ENCODE measurements around the gene ATAT1. TPM values are rescaled to one million over a fixed set of nuclear protein-coding genes. Genes with fewer than 3 reads are reported as not detected.

ATAT1 gene
- polyA plus RNA-seq, 4 donors, result 6.5 to 28.2 (median 11.6) TPM

GRCh38 chr6:30610065-30610464 lies 16.6 kb upstream of the ATAT1 start:
- H3K9me3 ChIP-seq (ENCODE audit: control insufficient read depth in 2 of 2, insufficient read depth in 1 of 2, low read depth in 1 of 2, low read length in 1 of 2), result no peaks in the 10 kb centered on the region
- DNase-seq (no peak), FAIRE-seq (no peak)
- peaks cover 0 to 14% (median 3%) of the 10 kb centered on the region in 3 donors for H3K4me1 ChIP-seq (ENCODE audit: control insufficient read depth in 3 of 3, insufficient read depth in 2 of 3, low read depth in 1 of 3, low read length in 2 of 3)
- H3K27ac ChIP-seq (ENCODE audit: low read depth in 1 of 3, low read length in 2 of 3), result no peak overlapping the region
- 69 to 77% (median 72%) methylated on average over 4 of the region's 4 CpGs for WGBS, 3 donors
- H3K4me3 ChIP-seq (ENCODE audit: low read depth in 1 of 3, low read length in 3 of 3), result no peak overlapping the region
- H3K27me3 ChIP-seq (ENCODE audit: control insufficient read depth in 3 of 3, insufficient read depth in 3 of 3, low read length in 3 of 3), result no peaks in the 10 kb centered on the region
- H3K36me3 ChIP-seq (ENCODE audit: control insufficient read depth in 3 of 3, insufficient read depth in 2 of 3, low read depth in 1 of 3, low read length in 3 of 3), result peaks cover 15 to 37% (median 26%) of the 10 kb centered on the region in 3 donors

GRCh38 chr6:30611150-30611855 lies 15.4 kb upstream of the ATAT1 start:
- Histone ChIP-seq H3K27ac (ENCODE audit: low read depth in 1 of 3, low read length in 2 of 3) (peak overlapping the region in 1 of 3 donors; percentile 49), H3K27me3 (ENCODE audit: control insufficient read depth in 3 of 3, insufficient read depth in 3 of 3, low read length in 3 of 3) (no peaks in the 10 kb centered on the region), H3K36me3 (ENCODE audit: control insufficient read depth in 3 of 3, insufficient read depth in 2 of 3, low read depth in 1 of 3, low read length in 3 of 3) (peaks cover 8 to 29% (median 21%) of the 10 kb centered on the region in 3 donors), H3K4me1 (ENCODE audit: control insufficient read depth in 3 of 3, insufficient read depth in 2 of 3, low read depth in 1 of 3, low read length in 2 of 3) (peaks cover 0 to 14% (median 3%) of the 10 kb centered on the region in 3 donors), H3K9me3 (ENCODE audit: control insufficient read depth in 2 of 2, insufficient read depth in 1 of 2, low read depth in 1 of 2, low read length in 1 of 2) (no peaks in the 10 kb centered on the region), H3K4me3 (ENCODE audit: low read depth in 1 of 3, low read length in 3 of 3) (no peak overlapping the region)
- WGBS, 3 donors, result 76 to 81% (median 81%) methylated on average over 9 of the region's 9 CpGs
- FAIRE-seq, result no peak
- DNase-seq, result no peak

GRCh38 chr6:30611856-30612194 lies 14.8 kb upstream of the ATAT1 start:
- H3K27me3 ChIP-seq (ENCODE audit: control insufficient read depth in 3 of 3, insufficient read depth in 3 of 3, low read length in 3 of 3), result no peaks in the 10 kb centered on the region
- H3K27ac ChIP-seq (ENCODE audit: low read depth in 1 of 3, low read length in 2 of 3), result peak overlapping the region in 1 of 3 donors; percentile 49
- FAIRE-seq (no peak), DNase-seq (no peak)
- no peak overlapping the region for H3K4me3 ChIP-seq (ENCODE audit: low read depth in 1 of 3, low read length in 3 of 3)
- H3K36me3 ChIP-seq (ENCODE audit: control insufficient read depth in 3 of 3, insufficient read depth in 2 of 3, low read depth in 1 of 3, low read length in 3 of 3), result peaks cover 4 to 30% (median 21%) of the 10 kb centered on the region in 3 donors
- peaks cover 0 to 14% (median 3%) of the 10 kb centered on the region in 3 donors for H3K4me1 ChIP-seq (ENCODE audit: control insufficient read depth in 3 of 3, insufficient read depth in 2 of 3, low read depth in 1 of 3, low read length in 2 of 3)
- 69 to 80% (median 76%) methylated on average over 2 of the region's 2 CpGs for WGBS, 3 donors
- no peaks in the 10 kb centered on the region for H3K9me3 ChIP-seq (ENCODE audit: control insufficient read depth in 2 of 2, insufficient read depth in 1 of 2, low read depth in 1 of 2, low read length in 1 of 2)

GRCh38 chr6:30612213-30612612 lies 14.5 kb upstream of the ATAT1 start:
- Histone ChIP-seq H3K36me3 (ENCODE audit: control insufficient read depth in 3 of 3, insufficient read depth in 2 of 3, low read depth in 1 of 3, low read length in 3 of 3) (peaks cover 4 to 32% (median 21%) of the 10 kb centered on the region in 3 donors), H3K4me1 (ENCODE audit: control insufficient read depth in 3 of 3, insufficient read depth in 2 of 3, low read depth in 1 of 3, low read length in 2 of 3) (peaks cover 0 to 14% (median 3%) of the 10 kb centered on the region in 3 donors), H3K27me3 (ENCODE audit: control insufficient read depth in 3 of 3, insufficient read depth in 3 of 3, low read length in 3 of 3) (no peaks in the 10 kb centered on the region), H3K9me3 (ENCODE audit: control insufficient read depth in 2 of 2, insufficient read depth in 1 of 2, low read depth in 1 of 2, low read length in 1 of 2) (no peaks in the 10 kb centered on the region), H3K27ac (ENCODE audit: low read depth in 1 of 3, low read length in 2 of 3) (no peak overlapping the region), H3K4me3 (ENCODE audit: low read depth in 1 of 3, low read length in 3 of 3) (no peak overlapping the region)
- no peak for DNase-seq
- WGBS, 3 donors, result 67 to 81% (median 73%) methylated on average over 1 of the region's 1 CpG
- no peak for FAIRE-seq

- no peaks in the 10 kb centered on the region for H3K27me3 ChIP-seq (ENCODE audit: control insufficient read depth in 3 of 3, insufficient read depth in 3 of 3, low read length in 3 of 3)
- no peak for DNase-seq
- FAIRE-seq, result no peak
- peaks cover 0 to 14% (median 3%) of the 10 kb centered on the region in 3 donors for H3K4me1 ChIP-seq (ENCODE audit: control insufficient read depth in 3 of 3, insufficient read depth in 2 of 3, low read depth in 1 of 3, low read length in 2 of 3)
- peaks cover 4 to 30% (median 16%) of the 10 kb centered on the region in 3 donors for H3K36me3 ChIP-seq (ENCODE audit: control insufficient read depth in 3 of 3, insufficient read depth in 2 of 3, low read depth in 1 of 3, low read length in 3 of 3)
- 65 to 67% (median 65%) methylated on average over 6 of the region's 6 CpGs for WGBS, 3 donors
- H3K9me3 ChIP-seq (ENCODE audit: control insufficient read depth in 2 of 2, insufficient read depth in 1 of 2, low read depth in 1 of 2, low read length in 1 of 2), result no peaks in the 10 kb centered on the region
- no peak overlapping the region for H3K4me3 ChIP-seq (ENCODE audit: low read depth in 1 of 3, low read length in 3 of 3)
- H3K27ac ChIP-seq (ENCODE audit: low read depth in 1 of 3, low read length in 2 of 3), result peak overlapping the region in 2 of 3 donors; percentile 21 to 33
Observed at GRCh38 chr6:30612687-30613248, 13.9 kb upstream of the ATAT1 start.

GRCh38 chr6:30613251-30614043 lies 13.2 kb upstream of the ATAT1 start:
- Histone ChIP-seq H3K36me3 (ENCODE audit: control insufficient read depth in 3 of 3, insufficient read depth in 2 of 3, low read depth in 1 of 3, low read length in 3 of 3) (peaks cover 4 to 23% (median 16%) of the 10 kb centered on the region in 3 donors), H3K9me3 (ENCODE audit: control insufficient read depth in 2 of 2, insufficient read depth in 1 of 2, low read depth in 1 of 2, low read length in 1 of 2) (no peaks in the 10 kb centered on the region), H3K27me3 (ENCODE audit: control insufficient read depth in 3 of 3, insufficient read depth in 3 of 3, low read length in 3 of 3) (no peaks in the 10 kb centered on the region), H3K4me3 (ENCODE audit: low read depth in 1 of 3, low read length in 3 of 3) (no peak overlapping the region), H3K27ac (ENCODE audit: low read depth in 1 of 3, low read length in 2 of 3) (peak overlapping the region in 1 of 3 donors; percentile 96), H3K4me1 (ENCODE audit: control insufficient read depth in 3 of 3, insufficient read depth in 2 of 3, low read depth in 1 of 3, low read length in 2 of 3) (peaks cover 0 to 15% (median 3%) of the 10 kb centered on the region in 3 donors)
- no peak for DNase-seq
- FAIRE-seq, result no peak

GRCh38 chr6:30614044-30614842 lies 12.4 kb upstream of the ATAT1 start:
- 21 to 24% (median 23%) methylated on average over 8 of the region's 8 CpGs for WGBS, 3 donors
- DNase-seq (peak in 1 of 2 donors; percentile 40), FAIRE-seq (no peak)
- Histone ChIP-seq H3K36me3 (ENCODE audit: control insufficient read depth in 3 of 3, insufficient read depth in 2 of 3, low read depth in 1 of 3, low read length in 3 of 3) (peaks cover 0 to 15% (median 9%) of the 10 kb centered on the region in 3 donors), H3K27ac (ENCODE audit: low read depth in 1 of 3, low read length in 2 of 3) (peak overlapping the region; percentile 37 to 99 (median 96)), H3K4me3 (ENCODE audit: low read depth in 1 of 3, low read length in 3 of 3) (peak overlapping the region in 2 of 3 donors; percentile 60 to 79), H3K27me3 (ENCODE audit: control insufficient read depth in 3 of 3, insufficient read depth in 3 of 3, low read length in 3 of 3) (no peaks in the 10 kb centered on the region), H3K9me3 (ENCODE audit: control insufficient read depth in 2 of 2, insufficient read depth in 1 of 2, low read depth in 1 of 2, low read length in 1 of 2) (no peaks in the 10 kb centered on the region), H3K4me1 (ENCODE audit: control insufficient read depth in 3 of 3, insufficient read depth in 2 of 3, low read depth in 1 of 3, low read length in 2 of 3) (peaks cover 0 to 22% (median 3%) of the 10 kb centered on the region in 3 donors)

- Histone ChIP-seq H3K9me3 (ENCODE audit: control insufficient read depth in 2 of 2, insufficient read depth in 1 of 2, low read depth in 1 of 2, low read length in 1 of 2) (no peaks in the 10 kb centered on the region), H3K27ac (ENCODE audit: low read depth in 1 of 3, low read length in 2 of 3) (peak overlapping the region; percentile 96 to 99 (median 98)), H3K4me3 (ENCODE audit: low read depth in 1 of 3, low read length in 3 of 3) (peak overlapping the region; percentile 19 to 79 (median 60)), H3K27me3 (ENCODE audit: control insufficient read depth in 3 of 3, insufficient read depth in 3 of 3, low read length in 3 of 3) (no peaks in the 10 kb centered on the region), H3K36me3 (ENCODE audit: control insufficient read depth in 3 of 3, insufficient read depth in 2 of 3, low read depth in 1 of 3, low read length in 3 of 3) (peaks cover 0 to 18% (median 9%) of the 10 kb centered on the region in 3 donors), H3K4me1 (ENCODE audit: control insufficient read depth in 3 of 3, insufficient read depth in 2 of 3, low read depth in 1 of 3, low read length in 2 of 3) (peaks cover 0 to 22% (median 3%) of the 10 kb centered on the region in 3 donors)
- FAIRE-seq, result no peak
- 0 to 1% (median 0%) methylated on average over 6 of the region's 6 CpGs for WGBS, 3 donors
- DNase-seq, result peak; percentile 98
Observed at GRCh38 chr6:30614843-30615218, 11.8 kb upstream of the ATAT1 start.
